Kidney (tissue), 14 donors: ENCODE results near the gene TTC6. TPM values are rescaled to one million over a fixed set of nuclear protein-coding genes. Genes with fewer than 3 reads are reported as not detected.

Experiments
- DNase-seq, 5 donors: peaks; one replicate each; pipeline ENCODE4 v3.0.0-alpha.2; 2013 to 2020
- FAIRE-seq: peaks from 2 replicates; lab custom pipeline; 2012; peaks lifted over from hg19 to GRCh38; lab: Jason Lieb, UNC
- H3K27ac ChIP-seq, 2 donors: one replicate each; pipeline ENCODE4 v1.7.0; 2013; ENCODE audit warnings: low read depth in 2 of 2, low read length in 2 of 2, inconsistent platforms in 1 of 2
- H3K27me3 ChIP-seq: one replicate; pipeline ENCODE4 v1.7.1; 2013; ENCODE audit warnings: low read length, inconsistent platforms; ENCODE audit not compliant: control insufficient read depth, insufficient read depth
- H3K36me3 ChIP-seq, 3 donors: one replicate each; pipeline versions ENCODE4 v1.7.0 to v1.7.1; 2013; ENCODE audit warnings: low read length in 3 of 3, control low read depth in 1 of 3, inconsistent platforms in 1 of 3; ENCODE audit not compliant: insufficient read depth in 3 of 3, control insufficient read depth in 2 of 3
- H3K4me1 ChIP-seq, 3 donors: one replicate each; pipeline versions ENCODE4 v1.7.0 to v1.7.1; 2013; ENCODE audit warnings: low read length in 3 of 3, inconsistent platforms in 1 of 3, low read depth in 1 of 3; ENCODE audit not compliant: control insufficient read depth in 2 of 3, insufficient read depth in 2 of 3
- H3K4me3 ChIP-seq, 3 donors: one replicate each; pipeline versions ENCODE4 v1.7.0 to v1.8.1; 2013; ENCODE audit warnings: low read length in 3 of 3, control low read depth in 1 of 3, inconsistent platforms in 1 of 3
- H3K9ac ChIP-seq, 3 donors: one replicate each; pipeline versions ENCODE4 v1.7.0 to v1.7.1; 2013; ENCODE audit warnings: low read length in 3 of 3, control low read depth in 1 of 3, inconsistent platforms in 1 of 3
- H3K9me3 ChIP-seq, 3 donors: one replicate each; pipeline versions ENCODE4 v1.7.0 to v1.7.1; 2013; ENCODE audit warnings: low read length in 3 of 3, control low read depth in 1 of 3, inconsistent platforms in 1 of 3; ENCODE audit not compliant: control insufficient read depth in 2 of 3, insufficient read depth in 1 of 3
- CTCF ChIP-seq: IDR thresholded peaks from 3 replicates; pipeline ENCODE4 v1.5.1; 2012; ENCODE audit warnings: mild to moderate bottlenecking, moderate library complexity, borderline replicate concordance; ENCODE audit not compliant: insufficient read depth; ENCODE audit errors: extremely low read depth
- intact Hi-C: fragments of 100-400 bp; cut with DNase I; formaldehyde crosslinking; loops from one replicate; pipeline ENCODE4 v1.11.1; 2022
- polyA plus RNA-seq: library from polyadenylated mRNA; stranded (reverse); fragments of 350-450 nt; fragmentation: Illumina TruSeq; extraction: RNeasy Lipid Tissue Mini Kit (QIAGEN cat#74804); gene quantifications from one replicate; pipeline ENCODE4 v1.2.3, GENCODE V29; 2014; ENCODE audit warnings: low read depth, low replicate concordance; ENCODE audit not compliant: insufficient read depth
- total RNA-seq: library from RNA; stranded (reverse); fragmentation: NEBNext Ultra II Directional; extraction: Animal tissue kit (Norgen Biotek cat#: 25700); gene quantifications from one replicate; pipeline ENCODE4 v1.2.1, GENCODE V29; 2021
- donor health status: control.
- donor health status: control.
- donor health status: control.
- donor health status: control.
- donor health status: control.
- donor health status: DM: yes; HTN: yes; CAD: no.
- donor health status: Normal renal cell carcinoma (clear cell type).

The TTC6 gene
- total and polyA plus RNA-seq, 2 donors from 2014 or later, result not detected

GRCh38 chr14:37566811-37567371 lies 28.5 kb upstream of the TTC6 start:
- no peaks in the 10 kb centered on the region for H3K27me3 ChIP-seq
- no peak overlapping the region for H3K4me3 ChIP-seq
- intact Hi-C loops, result no loop called here
- H3K36me3 ChIP-seq, result no peaks in the 10 kb centered on the region
- TF ChIP-seq CTCF, result no peak
- no peak for FAIRE-seq
- no peak overlapping the region for H3K27ac ChIP-seq
- H3K4me1 ChIP-seq, result no peaks in the 10 kb centered on the region
- no peak overlapping the region for H3K9ac ChIP-seq
- no peaks in the 10 kb centered on the region for H3K9me3 ChIP-seq
- DNase-seq, result peak in 1 of 5 donors; percentile 32

GRCh38 chr14:37569729-37570128 lies 25.7 kb upstream of the TTC6 start:
- intact Hi-C loops, result no loop called here

DNA sequence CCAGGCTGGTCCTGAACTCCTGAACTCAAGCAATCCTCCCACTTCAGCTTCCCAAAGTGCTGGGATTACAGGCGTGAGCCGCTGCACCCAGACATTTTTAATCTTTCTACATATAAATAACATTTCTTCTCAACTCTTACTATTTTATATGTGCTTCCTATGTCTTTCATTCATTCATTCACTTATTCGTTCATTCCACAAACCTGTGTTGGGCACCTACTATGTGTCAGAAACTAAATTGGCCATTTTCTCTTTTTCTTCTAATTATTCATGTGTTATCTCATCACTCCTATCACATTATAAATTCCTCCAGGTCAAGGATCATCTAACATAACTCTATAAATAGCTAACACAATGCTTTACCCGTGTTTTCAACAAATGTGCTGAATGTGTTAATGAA lies 24.0 kb upstream of the TTC6 start:
- H3K9ac ChIP-seq, result no peak overlapping the region
- intact Hi-C loops, result no loop called here
- H3K4me3 ChIP-seq, result no peak overlapping the region
- no peaks in the 10 kb centered on the region for H3K36me3 ChIP-seq
- no peak overlapping the region for H3K27ac ChIP-seq
- H3K9me3 ChIP-seq, result no peaks in the 10 kb centered on the region
- FAIRE-seq, result no peak
- no peak for DNase-seq
- no peaks in the 10 kb centered on the region for H3K27me3 ChIP-seq
- TF ChIP-seq CTCF, result no peak
- H3K4me1 ChIP-seq, result no peaks in the 10 kb centered on the region

More at GRCh38 chr14:37569729-37570128, 25.7 kb upstream of the TTC6 start:
- no peaks in the 10 kb centered on the region for H3K4me1 ChIP-seq
- H3K36me3 ChIP-seq, result no peaks in the 10 kb centered on the region
- H3K9ac ChIP-seq, result no peak overlapping the region
- no peaks in the 10 kb centered on the region for H3K27me3 ChIP-seq
- no peaks in the 10 kb centered on the region for H3K9me3 ChIP-seq
- no peak for FAIRE-seq
- no peak for DNase-seq
- no peak overlapping the region for H3K27ac ChIP-seq
- H3K4me3 ChIP-seq, result no peak overlapping the region
- TF ChIP-seq CTCF, result no peak

DNA sequence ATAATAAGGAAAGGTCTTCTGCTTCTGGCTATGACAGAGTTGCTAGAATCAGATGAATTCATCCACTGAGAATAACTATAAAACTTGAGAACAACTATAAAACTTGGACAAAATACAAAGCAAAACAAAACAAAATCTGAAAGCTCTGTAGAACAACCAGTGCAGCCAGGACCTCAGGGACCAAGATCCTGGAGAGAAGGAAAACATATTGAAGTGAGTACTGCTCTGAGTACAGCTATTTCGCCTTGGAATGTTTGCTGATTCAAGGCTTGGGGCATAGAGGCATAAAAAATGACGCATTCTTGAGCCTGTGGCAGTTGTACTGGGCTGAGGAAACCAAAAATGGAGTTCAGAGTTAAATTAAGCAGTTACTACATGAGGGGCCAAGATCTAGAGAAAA lies 22.1 kb upstream of the TTC6 start:
- no peak for DNase-seq
- Histone ChIP-seq H3K4me3 (no peak overlapping the region), H3K9ac (no peak overlapping the region), H3K27ac (no peak overlapping the region), H3K27me3 (no peaks in the 10 kb centered on the region), H3K36me3 (no peaks in the 10 kb centered on the region), H3K9me3 (no peaks in the 10 kb centered on the region), H3K4me1 (no peaks in the 10 kb centered on the region)
- intact Hi-C loops, result no loop called here
- no peak for FAIRE-seq
- no peak for TF ChIP-seq CTCF
